ENCODE results near the gene ATL1.

The ATL1 gene

DNA sequence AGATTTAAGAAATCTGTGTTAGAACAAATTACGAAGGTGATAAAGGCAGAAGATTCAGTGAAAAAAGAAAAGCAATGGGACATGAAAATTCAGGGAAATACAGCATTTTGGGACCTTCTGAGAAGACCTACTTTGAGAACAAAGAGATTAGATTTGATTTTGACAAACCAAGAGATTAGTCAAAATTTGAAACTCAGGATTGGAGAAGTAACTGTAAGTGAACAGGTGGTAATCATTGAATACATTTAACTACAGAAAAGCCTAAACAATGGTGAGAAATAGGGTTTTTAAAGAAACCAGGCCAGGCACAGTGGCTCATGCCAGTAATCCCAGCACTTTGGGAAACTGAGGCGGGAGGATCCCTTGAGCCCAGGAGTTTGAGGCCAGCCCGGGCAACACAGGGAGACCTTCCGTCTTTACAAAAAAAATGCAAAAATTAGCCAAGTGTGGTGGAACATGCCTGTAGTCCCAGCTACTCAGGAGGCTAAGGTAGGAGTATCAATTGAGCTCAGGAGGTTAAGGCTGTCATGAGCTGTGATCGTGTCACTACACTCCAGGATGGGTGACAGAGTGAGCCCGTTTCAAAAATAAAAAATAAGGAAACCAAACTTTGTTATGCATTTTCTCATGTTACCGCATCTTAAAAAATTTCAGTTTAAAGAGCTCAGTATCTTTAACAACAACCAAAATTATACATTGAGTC is 117.0 kb downstream of the ATL1 start:
- no peak overlapping the region for H3K4me3 ChIP-seq (ENCODE audit: control insufficient read depth, low read depth, low read length)
- DNase-seq (ENCODE audit: low read depth): no peak
- TF ChIP-seq, protein P1, sequence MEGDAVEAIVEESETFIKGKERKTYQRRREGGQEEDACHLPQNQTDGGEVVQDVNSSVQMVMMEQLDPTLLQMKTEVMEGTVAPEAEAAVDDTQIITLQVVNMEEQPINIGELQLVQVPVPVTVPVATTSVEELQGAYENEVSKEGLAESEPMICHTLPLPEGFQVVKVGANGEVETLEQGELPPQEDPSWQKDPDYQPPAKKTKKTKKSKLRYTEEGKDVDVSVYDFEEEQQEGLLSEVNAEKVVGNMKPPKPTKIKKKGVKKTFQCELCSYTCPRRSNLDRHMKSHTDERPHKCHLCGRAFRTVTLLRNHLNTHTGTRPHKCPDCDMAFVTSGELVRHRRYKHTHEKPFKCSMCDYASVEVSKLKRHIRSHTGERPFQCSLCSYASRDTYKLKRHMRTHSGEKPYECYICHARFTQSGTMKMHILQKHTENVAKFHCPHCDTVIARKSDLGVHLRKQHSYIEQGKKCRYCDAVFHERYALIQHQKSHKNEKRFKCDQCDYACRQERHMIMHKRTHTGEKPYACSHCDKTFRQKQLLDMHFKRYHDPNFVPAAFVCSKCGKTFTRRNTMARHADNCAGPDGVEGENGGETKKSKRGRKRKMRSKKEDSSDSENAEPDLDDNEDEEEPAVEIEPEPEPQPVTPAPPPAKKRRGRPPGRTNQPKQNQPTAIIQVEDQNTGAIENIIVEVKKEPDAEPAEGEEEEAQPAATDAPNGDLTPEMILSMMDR (conservative IDR thresholded peaks at IDR 0.05; ENCODE audit: control insufficient read depth, insufficient read depth, low read depth, low read length): no peak

DNA sequence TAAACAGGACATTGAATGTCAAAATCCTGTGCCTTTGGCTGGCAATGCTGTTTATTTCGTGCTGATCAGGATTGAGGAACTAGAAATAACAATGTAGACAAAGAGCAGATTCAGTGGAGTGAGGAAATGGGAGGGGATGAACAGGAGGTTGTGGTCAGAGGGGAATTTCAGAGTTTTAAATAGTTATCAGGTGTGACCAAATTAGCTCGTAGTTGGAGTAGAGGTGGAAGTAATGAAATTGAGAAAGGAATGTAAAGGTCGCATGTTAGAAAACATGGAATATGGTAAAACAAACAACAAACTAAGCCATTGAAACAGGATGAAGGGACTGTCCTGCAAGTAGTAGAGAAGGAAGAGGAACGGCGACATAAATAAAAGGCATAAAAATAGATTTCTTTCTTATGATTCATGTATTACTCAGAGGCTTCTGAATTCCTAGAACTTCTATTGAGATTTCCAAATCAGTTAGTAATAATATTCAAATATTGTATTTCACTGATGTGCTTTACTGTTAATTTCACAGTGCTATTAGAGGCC is 117.7 kb downstream of the ATL1 start:
- TF ChIP-seq, protein P1 (conservative IDR thresholded peaks at IDR 0.05; ENCODE audit: control insufficient read depth, insufficient read depth, low read depth, low read length): no peak
- H3K4me3 ChIP-seq (ENCODE audit: control insufficient read depth, low read depth, low read length): no peak overlapping the region
- DNase-seq (ENCODE audit: low read depth): peak; percentile 53

DNA sequence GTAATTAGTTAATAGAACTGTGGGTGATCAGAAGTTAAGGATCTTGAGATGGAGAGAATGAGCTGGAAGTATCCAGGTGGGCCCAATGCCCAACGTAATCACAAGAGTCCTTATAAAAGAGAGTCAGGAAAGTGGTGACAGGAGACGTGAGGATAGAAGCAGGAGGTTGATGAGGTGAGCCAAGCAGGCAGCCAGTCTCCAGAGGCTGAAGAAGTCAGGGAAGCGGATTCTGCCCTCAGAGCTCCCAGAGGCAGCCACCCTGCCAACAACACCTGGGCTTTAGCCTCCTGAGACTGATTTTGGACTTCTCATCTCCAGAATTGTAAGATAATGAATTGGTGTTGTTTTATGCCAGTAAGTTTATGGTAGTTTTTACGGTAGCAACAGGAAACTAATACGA is 118.2 kb downstream of the ATL1 start:
- H3K4me3 ChIP-seq (ENCODE audit: control insufficient read depth, low read depth, low read length): no peak overlapping the region
- TF ChIP-seq, protein P1 (conservative IDR thresholded peaks at IDR 0.05; ENCODE audit: control insufficient read depth, insufficient read depth, low read depth, low read length): no peak
- no peak for DNase-seq (ENCODE audit: low read depth)

DNA sequence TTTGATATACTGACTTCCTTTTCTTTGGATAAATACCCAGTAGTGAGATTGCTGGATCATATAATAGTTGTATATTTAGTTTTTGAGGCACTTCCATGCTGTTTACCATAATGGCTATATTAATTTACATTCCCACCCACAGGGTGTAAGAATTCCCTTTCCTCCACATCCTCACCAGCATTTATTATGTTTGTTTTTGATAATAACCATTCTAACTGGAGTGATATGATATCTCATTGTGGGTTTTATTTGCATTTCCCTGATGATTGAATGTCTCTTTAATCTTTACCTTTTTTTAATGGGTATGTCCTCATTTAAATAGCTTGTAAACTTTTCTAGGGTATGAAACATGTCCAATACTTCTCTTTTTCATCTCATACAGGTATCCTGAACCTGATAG is 119.7 kb downstream of the ATL1 start:
- TF ChIP-seq, protein P1 (conservative IDR thresholded peaks at IDR 0.05; ENCODE audit: control insufficient read depth, insufficient read depth, low read depth, low read length): no peak
- H3K4me3 ChIP-seq (ENCODE audit: control insufficient read depth, low read depth, low read length): no peak overlapping the region
- DNase-seq (ENCODE audit: low read depth): no peak
